ENCODE measurements around the gene GSPT1.

DNA sequence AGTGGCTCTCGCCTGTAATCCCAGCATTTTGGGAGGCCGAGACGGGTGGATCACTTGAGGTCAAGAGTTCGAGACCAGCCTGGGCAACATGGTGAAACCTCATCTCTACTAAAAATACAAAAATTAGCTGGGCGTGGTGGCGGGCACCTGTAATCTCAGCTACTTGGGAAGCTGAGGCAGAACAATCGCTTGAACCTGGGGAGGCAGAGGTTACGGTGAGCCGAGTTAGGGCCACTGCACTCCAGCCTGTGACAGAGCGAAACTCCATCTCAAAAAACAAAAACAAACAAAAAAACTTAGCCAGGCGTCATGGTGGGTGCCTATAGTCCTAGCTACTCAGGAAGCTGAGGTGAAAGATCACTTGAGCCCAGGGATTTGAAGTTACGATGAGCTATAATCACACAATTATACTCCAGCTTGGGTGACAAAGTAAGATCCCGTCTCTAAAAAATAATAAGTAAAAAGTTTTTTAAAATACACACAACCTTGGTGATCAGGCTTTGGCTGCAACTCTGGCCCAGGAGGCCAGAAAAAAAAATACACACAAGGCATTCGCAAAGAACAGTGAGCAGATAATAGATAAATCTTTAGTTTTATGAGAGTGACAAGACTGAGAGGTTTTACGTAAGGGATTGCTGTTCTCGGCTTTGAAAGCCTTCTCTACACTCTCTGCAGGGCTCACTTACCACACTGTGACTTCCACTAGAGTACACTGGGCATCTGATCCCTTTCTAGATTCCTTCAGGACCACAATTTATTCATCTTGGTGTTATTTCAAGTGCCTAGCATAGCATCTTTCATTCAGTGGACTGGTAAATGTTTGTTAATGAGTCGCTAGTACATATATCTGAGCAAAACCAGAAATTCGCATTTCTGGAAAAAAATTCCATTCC is 5.9 kb downstream of the GSPT1 start:
- TF ChIP-seq, protein P1, sequence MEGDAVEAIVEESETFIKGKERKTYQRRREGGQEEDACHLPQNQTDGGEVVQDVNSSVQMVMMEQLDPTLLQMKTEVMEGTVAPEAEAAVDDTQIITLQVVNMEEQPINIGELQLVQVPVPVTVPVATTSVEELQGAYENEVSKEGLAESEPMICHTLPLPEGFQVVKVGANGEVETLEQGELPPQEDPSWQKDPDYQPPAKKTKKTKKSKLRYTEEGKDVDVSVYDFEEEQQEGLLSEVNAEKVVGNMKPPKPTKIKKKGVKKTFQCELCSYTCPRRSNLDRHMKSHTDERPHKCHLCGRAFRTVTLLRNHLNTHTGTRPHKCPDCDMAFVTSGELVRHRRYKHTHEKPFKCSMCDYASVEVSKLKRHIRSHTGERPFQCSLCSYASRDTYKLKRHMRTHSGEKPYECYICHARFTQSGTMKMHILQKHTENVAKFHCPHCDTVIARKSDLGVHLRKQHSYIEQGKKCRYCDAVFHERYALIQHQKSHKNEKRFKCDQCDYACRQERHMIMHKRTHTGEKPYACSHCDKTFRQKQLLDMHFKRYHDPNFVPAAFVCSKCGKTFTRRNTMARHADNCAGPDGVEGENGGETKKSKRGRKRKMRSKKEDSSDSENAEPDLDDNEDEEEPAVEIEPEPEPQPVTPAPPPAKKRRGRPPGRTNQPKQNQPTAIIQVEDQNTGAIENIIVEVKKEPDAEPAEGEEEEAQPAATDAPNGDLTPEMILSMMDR (IDR thresholded peaks at IDR 0.05): no peak
- TF ChIP-seq RAD21 (conservative IDR thresholded peaks at IDR 0.05 in 1 of 2, IDR thresholded peaks at IDR 0.05 in 1 of 2) (no peak), JUNB (IDR thresholded peaks at IDR 0.05) (no peak), ZSCAN20 (CRISPR knock-in tag; IDR thresholded peaks at IDR 0.05) (no peak), CHD4 (IDR thresholded peaks at IDR 0.05; ENCODE audit: borderline replicate concordance) (no peak), EP300 (IDR thresholded peaks at IDR 0.05) (no peak)
